HEK293 (cell line): ENCODE results near the gene CA12.

Experiments
- CTCF ChIP-seq: fragments of 450-650 bp; formaldehyde crosslinking; IDR thresholded peaks from 2 replicates; pipeline ENCODE4 v1.5.1; 2016; ENCODE audit warnings: missing biosample characterization, missing genetic modification characterization
- REST ChIP-seq: fragments of 450-650 bp; formaldehyde crosslinking; IDR thresholded peaks from 2 replicates; pipeline ENCODE4 v1.5.1; 2016; ENCODE audit warnings: missing biosample characterization, missing genetic modification characterization
- YY2 ChIP-seq: fragments of 450-650 bp; formaldehyde crosslinking; IDR thresholded peaks from 2 replicates; pipeline ENCODE4 v1.5.1; 2016; ENCODE audit warnings: missing biosample characterization, missing genetic modification characterization
- ZBTB26 ChIP-seq: fragments of 450-650 bp; formaldehyde crosslinking; optimal IDR thresholded peaks from 2 replicates; pipeline ENCODE3; 2016; ENCODE audit warnings: missing biosample characterization, mild to moderate bottlenecking, missing genetic modification characterization
- ZNF214 ChIP-seq: fragments of 450-650 bp; formaldehyde crosslinking; IDR thresholded peaks from 2 replicates; pipeline ENCODE4 v1.5.1; 2017; ENCODE audit warnings: missing biosample characterization, mild to moderate bottlenecking, missing genetic modification characterization, borderline replicate concordance
- ZNF274 ChIP-seq, 2 experiments: fragments of 200-500 bp in 1 of 2; fragments of 450-650 bp in 1 of 2; sonication (Bioruptor generic) in 1 of 2; formaldehyde crosslinking in 1 of 2; IDR thresholded peaks; 2 replicates each; pipeline versions ENCODE4 v1.5.1 to v1.6.1; 2014 to 2016; ENCODE audit warnings: borderline replicate concordance in 1 of 2, inconsistent platforms in 1 of 2, low read length in 1 of 2, missing biosample characterization in 1 of 2, missing genetic modification characterization in 1 of 2
- TF ChIP-seq, protein P1 (sequence below): fragments of 450-650 bp; formaldehyde crosslinking; IDR thresholded peaks from 2 replicates; pipeline ENCODE4 v1.5.1; 2016; ENCODE audit warnings: missing biosample characterization, missing genetic modification characterization, low read depth

DNA sequence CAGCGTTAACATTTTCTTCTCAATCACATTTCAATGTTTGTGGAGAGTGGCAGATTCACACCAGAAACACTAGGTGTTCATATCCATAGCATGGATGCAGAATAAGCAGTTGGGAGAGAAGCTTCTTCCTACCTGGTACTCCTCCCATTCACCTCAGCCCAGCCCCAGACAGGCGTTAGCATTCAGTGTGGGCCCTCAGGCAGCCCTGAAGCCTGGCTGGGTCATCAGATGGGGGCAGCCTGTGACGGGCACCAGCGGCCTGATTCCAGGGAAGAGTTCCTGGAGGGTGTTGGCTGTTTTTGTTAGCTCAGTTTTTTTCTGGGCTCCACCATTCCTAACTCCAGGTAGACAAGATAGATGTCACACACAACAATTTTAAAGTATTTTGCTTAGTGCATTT, 73.2 kb downstream of the CA12 start:
- no peak for TF ChIP-seq CTCF (tag by site-specific recombination)
- TF ChIP-seq REST (tag by site-specific recombination): no peak
- no peak for TF ChIP-seq ZNF274 (IDR thresholded peaks at IDR 0.05; ENCODE audit: low read length)
- no peak for TF ChIP-seq ZNF274 (tag by site-specific recombination; IDR thresholded peaks at IDR 0.05; ENCODE audit: borderline replicate concordance)
- TF ChIP-seq ZBTB26 (tag by site-specific recombination): no peak
- TF ChIP-seq, protein P1, sequence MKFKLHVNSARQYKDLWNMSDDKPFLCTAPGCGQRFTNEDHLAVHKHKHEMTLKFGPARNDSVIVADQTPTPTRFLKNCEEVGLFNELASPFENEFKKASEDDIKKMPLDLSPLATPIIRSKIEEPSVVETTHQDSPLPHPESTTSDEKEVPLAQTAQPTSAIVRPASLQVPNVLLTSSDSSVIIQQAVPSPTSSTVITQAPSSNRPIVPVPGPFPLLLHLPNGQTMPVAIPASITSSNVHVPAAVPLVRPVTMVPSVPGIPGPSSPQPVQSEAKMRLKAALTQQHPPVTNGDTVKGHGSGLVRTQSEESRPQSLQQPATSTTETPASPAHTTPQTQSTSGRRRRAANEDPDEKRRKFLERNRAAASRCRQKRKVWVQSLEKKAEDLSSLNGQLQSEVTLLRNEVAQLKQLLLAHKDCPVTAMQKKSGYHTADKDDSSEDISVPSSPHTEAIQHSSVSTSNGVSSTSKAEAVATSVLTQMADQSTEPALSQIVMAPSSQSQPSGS (tag by site-specific recombination): no peak
- no peak for TF ChIP-seq YY2 (tag by site-specific recombination)
- no peak for TF ChIP-seq ZNF214 (tag by site-specific recombination)
